HG03520 (cell line): Measurements from ENCODE around the gene FGGY.
A peak's percentile ranks its signal among the peaks of the same experiment; 100 is the strongest.
"Not testable (repeated sequence)": the region's sequence is repeated elsewhere in the genome, so short reads cannot be mapped to it uniquely, and the experiment has no call there.

Experiments used
- ATAC-seq: cut with Tn5 transposase; IDR thresholded peaks from one replicate; pipeline ENCODE4 v1.9.1; 2021; ENCODE audit warnings: mild to moderate bottlenecking, moderate library complexity; ENCODE audit not compliant: unreplicated experiment

Gene FGGY, protein sequence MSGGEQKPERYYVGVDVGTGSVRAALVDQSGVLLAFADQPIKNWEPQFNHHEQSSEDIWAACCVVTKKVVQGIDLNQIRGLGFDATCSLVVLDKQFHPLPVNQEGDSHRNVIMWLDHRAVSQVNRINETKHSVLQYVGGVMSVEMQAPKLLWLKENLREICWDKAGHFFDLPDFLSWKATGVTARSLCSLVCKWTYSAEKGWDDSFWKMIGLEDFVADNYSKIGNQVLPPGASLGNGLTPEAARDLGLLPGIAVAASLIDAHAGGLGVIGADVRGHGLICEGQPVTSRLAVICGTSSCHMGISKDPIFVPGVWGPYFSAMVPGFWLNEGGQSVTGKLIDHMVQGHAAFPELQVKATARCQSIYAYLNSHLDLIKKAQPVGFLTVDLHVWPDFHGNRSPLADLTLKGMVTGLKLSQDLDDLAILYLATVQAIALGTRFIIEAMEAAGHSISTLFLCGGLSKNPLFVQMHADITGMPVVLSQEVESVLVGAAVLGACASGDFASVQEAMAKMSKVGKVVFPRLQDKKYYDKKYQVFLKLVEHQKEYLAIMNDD

GRCh38 chr1:59296358-59297256 is at the start of gene FGGY:
TSS of gene FGGY (plus strand) at chr1:59297094. CDS start at chr1:59321550, 24,456 bp downstream.
- ATAC-seq = peak; percentile 94

DNA sequence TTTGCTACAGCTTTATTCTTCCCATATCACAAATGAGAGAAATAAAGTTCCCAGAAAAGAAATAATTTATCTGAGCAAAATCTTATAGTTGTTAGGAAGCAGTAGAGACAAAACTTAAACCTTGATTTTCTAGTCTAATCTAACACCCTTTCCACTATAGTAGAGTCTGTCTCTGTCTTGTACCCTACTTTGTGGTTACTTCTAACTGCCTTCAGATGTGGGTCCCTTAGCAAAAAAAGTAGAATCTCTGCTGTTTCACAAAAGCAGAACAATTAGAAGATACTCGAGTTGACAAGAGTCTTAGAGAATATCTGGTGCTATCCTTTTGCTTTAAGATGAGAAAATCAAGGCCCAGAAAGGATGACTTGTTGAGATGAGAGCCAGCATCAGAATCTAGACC is 48.1 kb upstream of the FGGY start:
- ATAC-seq = no peak

DNA sequence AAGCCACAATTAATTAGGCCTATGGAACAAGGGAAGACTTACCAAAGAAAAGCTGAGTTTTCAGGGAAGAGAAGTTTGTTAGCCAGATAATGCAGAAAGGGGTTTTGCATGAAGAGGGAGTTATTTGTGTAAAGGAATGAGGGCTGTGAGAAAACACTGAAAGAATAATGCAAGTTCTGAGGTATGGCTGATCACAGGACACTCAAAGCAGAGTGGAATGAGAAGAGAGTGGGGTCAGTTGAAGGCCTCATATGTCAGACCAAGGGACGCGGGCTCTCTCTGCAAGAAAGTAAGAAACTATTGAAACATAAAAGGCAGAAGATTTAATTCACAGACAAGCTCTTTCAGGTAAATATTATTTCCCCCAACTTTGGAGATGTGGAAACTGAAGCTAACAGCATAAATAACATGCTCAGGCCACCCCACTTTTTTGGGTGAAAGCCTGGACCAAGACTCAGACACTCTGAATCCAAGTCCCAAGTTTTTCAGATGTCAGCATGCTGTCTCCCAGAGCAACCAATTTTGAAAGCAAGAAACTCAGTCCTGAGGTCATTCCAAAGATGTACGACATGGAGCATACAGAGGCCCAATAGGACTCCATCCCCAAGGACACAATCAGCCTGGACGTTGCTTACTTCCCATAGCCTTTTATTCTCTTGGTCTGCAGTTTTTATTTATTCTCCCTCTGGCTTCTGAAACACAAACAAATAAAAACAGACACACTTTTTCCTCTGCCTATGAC is 47.3 kb upstream of the FGGY start:
- no peak for ATAC-seq

DNA sequence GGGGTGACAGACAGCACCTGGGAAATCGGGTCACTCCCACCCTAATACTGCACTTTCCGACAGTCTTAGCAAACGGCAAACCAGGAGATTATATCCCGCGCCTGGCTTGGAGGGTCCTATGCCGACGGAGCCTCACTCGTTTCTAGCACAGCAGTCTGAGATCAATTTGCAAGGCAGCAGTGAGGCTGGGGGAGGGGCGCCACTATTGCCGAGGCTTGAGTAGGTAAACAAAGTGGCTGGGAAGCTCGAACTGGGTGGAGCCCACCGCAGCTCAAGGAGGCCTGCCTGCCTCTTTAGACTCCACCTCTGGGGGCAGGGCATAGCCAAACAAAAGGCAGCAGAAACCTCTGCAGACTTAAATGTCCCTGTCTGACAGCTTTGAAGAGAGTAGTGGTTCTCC is 45.8 kb upstream of the FGGY start:
- not testable (repeated sequence) for ATAC-seq

- not testable (repeated sequence) for ATAC-seq
Measured at GRCh38 chr1:59256429-59256828, 40.5 kb upstream of the FGGY start.

DNA sequence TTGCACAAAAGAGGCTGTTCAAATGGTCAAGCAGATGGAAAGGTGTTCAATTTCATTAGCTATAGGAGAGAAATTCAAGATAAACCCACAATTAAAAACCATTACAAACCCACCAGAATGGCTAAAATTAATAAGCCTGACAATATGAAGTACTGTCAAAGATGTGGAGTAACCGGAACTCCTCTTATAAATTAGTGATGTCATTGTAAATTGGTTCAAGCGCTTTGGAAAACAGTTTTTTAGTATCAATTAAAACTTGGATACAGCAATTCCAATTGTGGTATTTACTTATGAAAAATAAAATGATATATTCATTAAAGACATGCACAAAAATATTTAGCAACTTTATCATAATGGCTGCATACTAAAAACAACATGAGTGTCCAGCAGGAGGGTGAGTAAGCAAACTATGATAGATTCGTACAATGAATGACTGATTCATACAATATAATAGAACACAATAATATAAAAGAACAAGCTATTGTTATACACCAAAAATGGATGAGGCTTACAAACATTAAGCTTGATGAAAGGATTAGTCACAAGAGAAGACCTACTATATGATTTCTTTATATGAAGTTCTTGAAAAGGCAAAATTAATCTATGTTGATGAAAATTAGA is 38.4 kb upstream of the FGGY start:
- ATAC-seq = no peak

GRCh38 chr1:59261537-59261936 is 35.4 kb upstream of the FGGY start:
- no peak for ATAC-seq

DNA sequence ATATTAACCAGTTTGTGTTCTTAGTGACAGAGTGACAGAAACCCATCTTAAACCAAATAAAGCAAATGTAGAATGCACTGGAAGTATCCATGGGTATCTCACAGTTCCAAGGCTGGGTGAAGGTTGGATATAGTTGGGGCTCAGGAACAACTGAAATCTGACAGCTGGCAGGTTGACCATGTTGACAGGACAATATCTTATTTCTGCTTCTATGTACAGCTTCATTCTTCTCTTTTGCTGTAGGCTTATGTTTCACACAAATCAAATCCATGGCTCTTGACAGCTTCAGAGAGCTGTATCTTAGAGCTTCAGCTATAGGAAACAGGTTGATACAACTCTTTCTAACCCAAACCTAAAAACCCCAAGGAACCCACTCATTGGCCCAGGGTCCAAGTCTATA is 34.3 kb upstream of the FGGY start:
- ATAC-seq = no peak

- ATAC-seq = no peak
Measured at GRCh38 chr1:59263111-59263510, 33.8 kb upstream of the FGGY start.

DNA sequence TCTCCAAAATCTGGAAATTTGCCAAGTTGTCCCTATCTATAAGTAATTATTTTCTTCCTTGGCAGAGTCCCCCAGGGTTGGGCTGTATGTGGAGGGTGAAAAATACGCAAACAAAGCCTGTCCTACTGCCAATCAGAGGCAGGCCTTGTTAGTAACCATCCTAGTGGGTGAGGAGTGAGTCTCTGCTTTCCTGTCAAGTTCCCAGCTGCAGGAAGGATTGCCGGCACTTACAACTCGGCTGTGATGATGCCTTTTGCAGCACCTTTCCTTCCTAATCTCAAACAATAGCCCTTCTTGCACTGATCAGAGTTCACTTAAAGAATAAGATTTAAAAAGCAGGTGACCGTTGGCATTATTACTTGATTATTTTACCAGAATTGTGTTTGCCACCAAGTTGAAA is 31.3 kb upstream of the FGGY start:
- ATAC-seq = no peak

GRCh38 chr1:59266180-59266926 is 30.5 kb upstream of the FGGY start:
- peak; percentile 82 for ATAC-seq

DNA sequence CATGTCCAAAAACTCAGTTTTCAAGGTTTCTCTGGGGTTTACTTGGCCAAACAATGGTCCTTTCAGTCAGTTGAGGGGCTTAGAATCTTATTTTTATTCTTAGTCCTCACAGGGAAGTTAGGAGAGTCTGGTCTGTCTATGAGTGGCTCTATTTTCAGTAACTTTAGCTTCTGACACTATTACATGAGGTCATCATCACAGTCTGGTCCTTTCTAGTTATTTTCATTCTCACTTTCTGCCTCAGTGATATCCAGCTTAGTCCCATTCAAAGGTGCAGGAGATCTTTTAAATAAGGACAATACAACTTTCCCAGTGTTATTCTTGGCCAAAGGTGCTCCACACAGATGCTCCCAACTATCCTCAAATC is 30.0 kb upstream of the FGGY start:
- ATAC-seq = peak; percentile 52

DNA sequence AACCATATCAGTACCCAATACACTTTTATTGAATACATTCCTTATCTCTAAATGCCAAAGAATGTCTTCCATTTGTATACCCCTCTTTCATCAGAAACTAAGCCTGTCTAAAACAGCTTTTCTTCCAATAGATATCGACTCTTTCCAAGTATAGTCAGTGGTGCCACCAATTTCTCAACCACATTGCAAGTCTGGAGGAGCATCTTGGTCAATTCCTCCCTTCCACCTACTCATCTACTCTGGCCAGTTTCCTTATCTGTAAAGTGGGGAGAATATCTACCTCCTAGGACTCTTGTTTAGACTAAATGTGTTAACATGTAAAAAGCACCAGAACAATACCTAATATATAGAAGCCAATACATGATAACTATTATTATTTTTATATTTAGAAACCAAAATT is 28.5 kb upstream of the FGGY start:
- no peak for ATAC-seq

DNA sequence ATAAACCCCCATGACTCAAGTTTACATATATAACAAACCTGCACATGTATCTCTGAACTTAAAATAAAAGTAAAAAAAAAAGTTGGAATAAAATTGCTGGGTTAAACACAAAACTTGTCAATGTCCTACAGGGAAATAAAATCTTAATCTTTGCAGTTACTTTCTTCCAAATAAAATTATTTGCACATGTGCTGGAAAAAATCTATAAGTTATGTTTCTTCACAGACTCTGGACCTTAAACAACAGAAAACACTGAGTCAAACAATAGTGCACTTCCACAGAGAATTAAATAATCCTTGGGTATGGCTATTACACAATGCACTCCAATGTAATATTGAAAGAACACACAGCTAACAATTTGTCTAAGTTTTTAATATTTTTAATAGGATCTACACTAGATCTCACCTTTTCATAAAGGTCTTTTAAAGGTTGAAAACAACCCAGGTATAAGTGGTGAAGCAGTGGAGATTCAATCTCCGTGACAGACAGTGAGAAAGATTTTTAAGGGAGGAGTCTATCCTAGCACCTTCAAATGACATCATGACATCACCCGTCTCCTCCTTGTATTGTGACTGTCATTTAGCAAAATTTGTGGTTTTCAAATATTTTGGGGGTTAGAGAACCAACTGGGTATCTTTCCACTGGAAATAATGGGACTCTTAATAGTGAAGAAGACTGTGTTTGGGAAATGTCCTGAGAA is 25.2 kb upstream of the FGGY start:
- ATAC-seq = no peak

DNA sequence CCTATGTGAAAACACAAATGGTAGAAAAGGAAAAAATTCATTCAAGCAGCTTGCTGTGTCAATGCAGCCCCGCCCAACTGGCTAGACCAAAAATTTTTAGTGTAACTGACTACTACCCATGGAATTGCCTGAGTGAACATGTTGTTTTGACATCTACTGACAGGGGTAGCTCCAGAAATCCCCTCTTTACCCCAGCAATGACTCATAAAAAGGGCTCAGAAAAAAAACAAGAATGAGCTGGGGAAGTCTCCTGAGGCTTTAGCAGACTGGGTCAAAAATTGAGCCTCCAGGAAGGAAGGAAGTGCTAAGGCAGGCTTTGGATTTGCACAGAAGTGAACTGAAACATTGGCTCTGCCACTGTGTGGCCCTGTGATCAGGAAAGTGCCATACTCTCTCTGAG is 24.4 kb upstream of the FGGY start:
- no peak for ATAC-seq

- no peak for ATAC-seq
Measured at GRCh38 chr1:59276439-59276851, 20.4 kb upstream of the FGGY start.

- ATAC-seq = no peak
Measured at GRCh38 chr1:59278780-59279354, 18.0 kb upstream of the FGGY start.

GRCh38 chr1:59279645-59280044 is 17.2 kb upstream of the FGGY start:
- ATAC-seq = no peak

DNA sequence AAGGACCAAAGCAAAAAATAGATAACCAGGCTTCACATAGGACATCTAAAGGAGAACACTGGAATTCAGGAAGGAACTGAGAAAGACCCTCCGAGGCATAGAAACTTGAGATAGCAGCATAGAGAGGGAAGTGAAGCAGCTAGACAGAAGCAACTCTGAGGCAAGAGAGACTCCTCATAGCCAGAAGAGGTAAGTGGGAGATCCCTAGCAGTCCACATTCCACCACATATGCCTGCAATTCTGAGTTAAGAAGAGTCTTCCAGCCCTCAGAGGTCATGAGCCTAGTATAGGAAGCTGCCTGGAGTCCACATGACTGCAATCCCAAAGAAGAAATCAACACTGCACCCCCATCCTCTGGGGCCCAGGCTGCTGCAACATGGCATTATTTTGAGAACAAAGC is 13.9 kb upstream of the FGGY start:
- ATAC-seq = no peak
